ENCODE results near the gene IGSF6. TPM values are rescaled to one million over a fixed set of nuclear protein-coding genes. Genes with fewer than 3 reads are reported as not detected.

IGSF6 gene
- polyA plus RNA-seq, 1 donor from 2014 or later: not detected

DNA sequence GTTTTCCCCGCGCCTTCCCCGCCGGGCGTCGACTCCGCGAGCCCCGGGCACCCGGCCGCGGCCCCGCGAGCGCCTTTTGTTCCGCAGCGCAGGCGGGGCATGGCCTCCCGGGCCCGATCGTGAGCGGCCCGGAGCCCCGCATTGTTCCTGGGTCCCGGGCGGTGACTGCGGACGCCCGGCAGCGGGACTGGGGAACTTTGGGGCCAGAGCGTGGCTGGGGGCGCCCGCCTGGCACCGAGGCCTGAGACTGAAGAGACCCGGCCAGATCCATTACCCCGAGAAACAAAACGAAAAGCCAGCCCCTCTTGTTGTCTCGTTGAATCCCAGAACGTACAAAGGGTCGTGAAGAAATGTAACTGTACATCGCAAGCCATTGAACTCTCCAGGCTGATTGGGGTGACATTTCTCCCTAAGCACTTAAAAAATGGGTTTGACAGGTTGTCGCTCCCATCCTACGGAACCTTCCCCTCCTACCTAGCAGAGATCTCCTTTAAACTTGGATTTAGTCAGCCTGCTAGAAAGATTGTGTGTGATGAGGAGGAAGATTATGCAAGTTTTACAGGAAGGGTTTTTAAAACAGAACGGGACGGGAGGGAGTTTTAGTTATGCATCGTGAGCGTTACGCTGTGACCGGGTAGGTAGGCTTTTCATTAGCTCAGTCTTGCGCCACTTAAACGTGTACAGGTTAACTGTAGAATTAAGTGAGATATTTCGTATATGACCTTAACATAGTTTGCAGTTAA lies 52.2 kb downstream of the IGSF6 start:
- H3K79me2 ChIP-seq (replicated peaks; ENCODE audit: insufficient read depth, low read length): peaks cover 52% of the 10 kb centered on the region
- TF ChIP-seq SMC3 (conservative IDR thresholded peaks at IDR 0.05; ENCODE audit: poor library complexity) (no peak), EP300 (conservative IDR thresholded peaks at IDR 0.05; ENCODE audit: poor library complexity, severe bottlenecking) (no peak), EZH2 (IDR thresholded peaks at IDR 0.05; ENCODE audit: borderline replicate concordance, insufficient read depth, low read length, poor library complexity, severe bottlenecking) (no peak), TAF1 (IDR thresholded peaks at IDR 0.05; ENCODE audit: low read depth) (no peak), POLR2AphosphoS5 (IDR thresholded peaks at IDR 0.05) (no peak), RAD21 (conservative IDR thresholded peaks at IDR 0.05) (no peak), MXI1 (conservative IDR thresholded peaks at IDR 0.05; ENCODE audit: poor library complexity, severe bottlenecking) (peak; percentile 2)
- TF ChIP-seq, protein P1, sequence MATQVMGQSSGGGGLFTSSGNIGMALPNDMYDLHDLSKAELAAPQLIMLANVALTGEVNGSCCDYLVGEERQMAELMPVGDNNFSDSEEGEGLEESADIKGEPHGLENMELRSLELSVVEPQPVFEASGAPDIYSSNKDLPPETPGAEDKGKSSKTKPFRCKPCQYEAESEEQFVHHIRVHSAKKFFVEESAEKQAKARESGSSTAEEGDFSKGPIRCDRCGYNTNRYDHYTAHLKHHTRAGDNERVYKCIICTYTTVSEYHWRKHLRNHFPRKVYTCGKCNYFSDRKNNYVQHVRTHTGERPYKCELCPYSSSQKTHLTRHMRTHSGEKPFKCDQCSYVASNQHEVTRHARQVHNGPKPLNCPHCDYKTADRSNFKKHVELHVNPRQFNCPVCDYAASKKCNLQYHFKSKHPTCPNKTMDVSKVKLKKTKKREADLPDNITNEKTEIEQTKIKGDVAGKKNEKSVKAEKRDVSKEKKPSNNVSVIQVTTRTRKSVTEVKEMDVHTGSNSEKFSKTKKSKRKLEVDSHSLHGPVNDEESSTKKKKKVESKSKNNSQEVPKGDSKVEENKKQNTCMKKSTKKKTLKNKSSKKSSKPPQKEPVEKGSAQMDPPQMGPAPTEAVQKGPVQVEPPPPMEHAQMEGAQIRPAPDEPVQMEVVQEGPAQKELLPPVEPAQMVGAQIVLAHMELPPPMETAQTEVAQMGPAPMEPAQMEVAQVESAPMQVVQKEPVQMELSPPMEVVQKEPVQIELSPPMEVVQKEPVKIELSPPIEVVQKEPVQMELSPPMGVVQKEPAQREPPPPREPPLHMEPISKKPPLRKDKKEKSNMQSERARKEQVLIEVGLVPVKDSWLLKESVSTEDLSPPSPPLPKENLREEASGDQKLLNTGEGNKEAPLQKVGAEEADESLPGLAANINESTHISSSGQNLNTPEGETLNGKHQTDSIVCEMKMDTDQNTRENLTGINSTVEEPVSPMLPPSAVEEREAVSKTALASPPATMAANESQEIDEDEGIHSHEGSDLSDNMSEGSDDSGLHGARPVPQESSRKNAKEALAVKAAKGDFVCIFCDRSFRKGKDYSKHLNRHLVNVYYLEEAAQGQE (IDR thresholded peaks at IDR 0.05; ENCODE audit: borderline replicate concordance): peak; percentile 70
- TF ChIP-seq, protein P2, sequence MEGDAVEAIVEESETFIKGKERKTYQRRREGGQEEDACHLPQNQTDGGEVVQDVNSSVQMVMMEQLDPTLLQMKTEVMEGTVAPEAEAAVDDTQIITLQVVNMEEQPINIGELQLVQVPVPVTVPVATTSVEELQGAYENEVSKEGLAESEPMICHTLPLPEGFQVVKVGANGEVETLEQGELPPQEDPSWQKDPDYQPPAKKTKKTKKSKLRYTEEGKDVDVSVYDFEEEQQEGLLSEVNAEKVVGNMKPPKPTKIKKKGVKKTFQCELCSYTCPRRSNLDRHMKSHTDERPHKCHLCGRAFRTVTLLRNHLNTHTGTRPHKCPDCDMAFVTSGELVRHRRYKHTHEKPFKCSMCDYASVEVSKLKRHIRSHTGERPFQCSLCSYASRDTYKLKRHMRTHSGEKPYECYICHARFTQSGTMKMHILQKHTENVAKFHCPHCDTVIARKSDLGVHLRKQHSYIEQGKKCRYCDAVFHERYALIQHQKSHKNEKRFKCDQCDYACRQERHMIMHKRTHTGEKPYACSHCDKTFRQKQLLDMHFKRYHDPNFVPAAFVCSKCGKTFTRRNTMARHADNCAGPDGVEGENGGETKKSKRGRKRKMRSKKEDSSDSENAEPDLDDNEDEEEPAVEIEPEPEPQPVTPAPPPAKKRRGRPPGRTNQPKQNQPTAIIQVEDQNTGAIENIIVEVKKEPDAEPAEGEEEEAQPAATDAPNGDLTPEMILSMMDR (IDR thresholded peaks at IDR 0.05; ENCODE audit: poor library complexity, severe bottlenecking): no peak

DNA sequence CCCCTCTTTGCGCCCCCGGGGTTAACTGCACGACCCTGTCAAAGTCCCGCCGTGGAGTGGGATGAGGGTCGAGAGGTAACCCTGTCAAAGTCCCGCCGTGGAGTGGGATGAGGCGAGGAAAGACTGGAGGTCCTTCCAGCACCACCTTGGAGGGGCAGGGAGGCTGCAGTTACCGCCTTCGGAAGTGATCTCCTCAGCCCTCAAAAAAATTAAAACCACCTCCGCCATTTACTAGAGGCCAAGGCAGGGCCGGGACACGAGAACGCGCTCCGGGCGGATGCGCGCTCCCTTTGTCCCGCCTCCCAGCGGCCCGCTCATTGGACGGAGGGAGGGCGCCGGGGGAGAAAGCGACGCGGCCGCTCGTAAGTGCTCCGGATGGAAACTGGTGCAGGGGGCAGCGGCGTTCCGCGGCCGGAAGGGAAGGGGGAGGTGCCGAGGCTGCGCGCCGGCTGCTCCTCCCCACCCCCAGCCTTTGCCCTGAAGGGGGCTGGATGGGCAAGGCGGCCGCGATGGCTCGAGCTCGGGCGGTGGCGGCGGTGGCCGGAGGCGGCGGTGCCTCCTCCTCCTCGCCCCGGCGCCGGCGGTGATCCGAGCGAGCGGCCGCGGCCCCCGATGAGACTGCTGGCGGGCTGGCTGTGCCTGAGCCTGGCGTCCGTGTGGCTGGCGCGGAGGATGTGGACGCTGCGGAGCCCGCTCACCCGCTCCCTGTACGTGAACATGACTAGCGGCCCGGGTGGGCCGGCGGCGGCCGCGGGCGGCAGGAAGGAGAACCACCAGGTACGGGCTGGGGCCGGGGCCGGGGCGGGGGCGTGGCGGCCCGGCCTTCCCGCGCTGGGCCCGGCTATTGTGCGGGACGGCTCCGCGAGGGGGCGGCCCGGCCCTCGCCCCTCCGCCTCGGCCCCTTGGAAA lies 53.0 kb downstream of the IGSF6 start, which contains the start of gene METTL9:
Gene METTL9, plus strand, starts transcription at position 456 of the 909 bp plus-strand sequence. Its CDS starts 157 bp downstream, at position 613.
- no peaks in the 10 kb centered on the region for H3K36me3 ChIP-seq (ENCODE audit: insufficient read depth, low read length)

More for the DNA sequence above, 52.2 kb downstream of the IGSF6 start:
- H3K9me3 ChIP-seq (ENCODE audit: low read length): no peaks in the 10 kb centered on the region
- no peaks in the 10 kb centered on the region for H3K9me2 ChIP-seq (ENCODE audit: insufficient read depth, low read length)
- peak overlapping the region; percentile 87 for H3K4me2 ChIP-seq (ENCODE audit: low read length)
- H3K9ac ChIP-seq (ENCODE audit: low read length): peak overlapping the region; percentile 94
- H3K4me3 ChIP-seq (ENCODE audit: low read length): peak overlapping the region; percentile 78
- H4K20me1 ChIP-seq (ENCODE audit: insufficient read depth): no peaks in the 10 kb centered on the region
- H3F3A ChIP-seq (ENCODE audit: insufficient read depth, low read length, poor library complexity, severe bottlenecking): no peaks in the 10 kb centered on the region
- H3K36me3 ChIP-seq (ENCODE audit: insufficient read depth, low read length): no peaks in the 10 kb centered on the region
- H2AFZ ChIP-seq (ENCODE audit: low read depth, low read length): no peak overlapping the region
- peak overlapping the region; percentile 85 for H3K27ac ChIP-seq (ENCODE audit: low read length)
- no peaks in the 10 kb centered on the region for H3K27me3 ChIP-seq (ENCODE audit: insufficient read depth, low read depth, low read length)

More for the DNA sequence above, 53.0 kb downstream of the IGSF6 start, which contains the start of gene METTL9:
- TF ChIP-seq RAD21 (conservative IDR thresholded peaks at IDR 0.05): peak; percentile 27
- TF ChIP-seq, protein P1 (IDR thresholded peaks at IDR 0.05; ENCODE audit: borderline replicate concordance): peak; percentile 66
- no peak for TF ChIP-seq EZH2 (IDR thresholded peaks at IDR 0.05; ENCODE audit: borderline replicate concordance, insufficient read depth, low read length, poor library complexity, severe bottlenecking)
- TF ChIP-seq, protein P2 (IDR thresholded peaks at IDR 0.05; ENCODE audit: poor library complexity, severe bottlenecking): peak; percentile 23
- TF ChIP-seq TAF1 (IDR thresholded peaks at IDR 0.05; ENCODE audit: low read depth): peak; percentile 91
- TF ChIP-seq SMC3 (conservative IDR thresholded peaks at IDR 0.05; ENCODE audit: poor library complexity): peak; percentile 32
- TF ChIP-seq MXI1 (conservative IDR thresholded peaks at IDR 0.05; ENCODE audit: poor library complexity, severe bottlenecking): peak; percentile 61
- peak; percentile 85 for TF ChIP-seq EP300 (conservative IDR thresholded peaks at IDR 0.05; ENCODE audit: poor library complexity, severe bottlenecking)
- TF ChIP-seq POLR2AphosphoS5 (IDR thresholded peaks at IDR 0.05): peak; percentile 94
- H3K79me2 ChIP-seq (replicated peaks; ENCODE audit: insufficient read depth, low read length): peaks cover 44% of the 10 kb centered on the region
- H3K9me2 ChIP-seq (ENCODE audit: insufficient read depth, low read length): no peaks in the 10 kb centered on the region
- peak within 1 kb of the TSS; percentile 85 for H3K27ac ChIP-seq (ENCODE audit: low read length)
- no peaks in the 10 kb centered on the region for H3F3A ChIP-seq (ENCODE audit: insufficient read depth, low read length, poor library complexity, severe bottlenecking)
- no peaks in the 10 kb centered on the region for H3K9me3 ChIP-seq (ENCODE audit: low read length)
- H4K20me1 ChIP-seq (ENCODE audit: insufficient read depth): no peaks in the 10 kb centered on the region
- H3K4me3 ChIP-seq (ENCODE audit: low read length): peak within 1 kb of the TSS; percentile 78
- peak within 1 kb of the TSS; percentile 96 for H2AFZ ChIP-seq (ENCODE audit: low read depth, low read length)
- H3K27me3 ChIP-seq (ENCODE audit: insufficient read depth, low read depth, low read length): no peaks in the 10 kb centered on the region
- peak within 1 kb of the TSS; percentile 90 for H3K4me2 ChIP-seq (ENCODE audit: low read length)
- H3K9ac ChIP-seq (ENCODE audit: low read length): peak within 1 kb of the TSS; percentile 94

All from neural cell (in vitro differentiated cells).